Skeletal muscle cell (primary cell): ENCODE results near the gene OR5H1.
"Not testable (repeated sequence)": the region's sequence is repeated elsewhere in the genome, so short reads cannot be mapped to it uniquely, and the experiment has no call there.

Experiments used
- DNase-seq: peaks from one replicate; pipeline ENCODE4 v3.0.0-alpha.2; 2010; ENCODE audit warnings: low read depth
- H3K4me3 ChIP-seq: 2 replicates; pipeline ENCODE4 v1.5.1; 2011; ENCODE audit warnings: low read depth, mild to moderate bottlenecking, control low read depth, low read length, moderate library complexity

Gene OR5H1

GRCh38 chr3:98130421-98130820 lies at the start of gene OR5H1:
TSS of gene OR5H1 (plus strand) at chr3:98130721. CDS start at chr3:98132698, 1,977 bp downstream.
- DNase-seq = no peak
- no peak within 1 kb of the TSS for H3K4me3 ChIP-seq

- no peak for DNase-seq
- H3K4me3 ChIP-seq = no peak within 1 kb of the TSS
Measured at GRCh38 chr3:98086873-98087272, 43.6 kb upstream of the OR5H1 start, which contains the start of gene OR5AC2. TSS of gene OR5AC2 (plus strand) at chr3:98087173. CDS start at chr3:98087173, 0 bp downstream.

DNA sequence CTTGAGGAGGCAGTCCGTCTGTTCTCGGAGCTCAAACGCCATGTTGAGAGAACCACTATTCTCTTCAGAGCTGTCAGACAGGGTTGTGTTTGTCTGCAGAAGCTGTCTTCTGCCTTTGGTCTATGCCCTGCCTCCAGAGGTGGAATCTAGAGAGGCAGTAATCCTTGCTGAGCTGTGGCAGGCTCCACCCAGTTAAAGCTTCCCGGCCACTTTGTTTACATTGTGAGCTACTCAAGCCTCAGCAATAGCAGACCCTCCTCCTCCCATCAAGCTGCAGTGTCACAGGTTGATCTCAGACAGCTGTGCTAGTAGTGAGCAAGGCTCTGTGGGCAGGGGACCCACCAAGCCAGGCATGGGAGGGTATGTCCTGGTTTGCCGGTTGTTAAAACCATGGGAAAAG lies 34.6 kb upstream of the OR5H1 start:
- no peak for DNase-seq

DNA sequence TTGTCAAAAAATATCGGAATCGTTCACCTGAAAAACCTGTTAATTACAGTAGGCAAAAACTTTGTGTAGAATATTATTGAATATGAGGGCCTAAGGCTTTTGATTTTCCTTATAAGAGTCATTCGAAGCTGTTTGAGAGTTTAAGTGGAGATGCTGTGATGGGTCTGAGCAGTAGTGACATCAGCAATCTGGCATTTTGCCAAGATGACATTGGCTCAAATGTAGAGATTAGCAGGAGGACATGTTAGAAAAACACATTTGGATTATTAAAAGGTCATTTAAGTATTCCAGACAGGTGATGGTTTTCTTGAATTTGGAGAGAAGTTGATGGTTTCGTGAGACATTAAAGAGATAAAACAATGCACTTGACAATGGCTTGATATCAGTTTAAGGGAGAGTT lies 30.7 kb upstream of the OR5H1 start:
- no peak for DNase-seq

More for the DNA sequence above, 34.6 kb upstream of the OR5H1 start:
- no peak overlapping the region for H3K4me3 ChIP-seq

DNA sequence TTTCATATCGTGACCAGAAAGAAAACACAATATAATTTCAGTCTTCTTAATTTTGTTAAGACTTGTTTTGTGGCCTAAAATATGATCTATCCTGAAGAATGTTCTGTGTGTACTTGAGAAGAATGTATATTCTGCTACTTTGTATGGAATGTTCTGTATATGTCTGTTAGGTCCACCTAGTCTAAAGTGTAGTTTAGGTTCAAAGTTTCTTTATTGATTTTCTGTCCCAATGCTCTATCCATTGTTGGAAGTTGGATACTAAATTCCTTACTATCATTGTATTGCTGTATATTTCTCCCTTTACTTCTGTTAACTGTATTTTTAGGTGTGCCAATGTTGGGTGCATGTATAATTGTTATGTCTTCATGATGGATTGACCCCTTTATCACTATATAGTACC lies 22.4 kb upstream of the OR5H1 start:
- no peak overlapping the region for H3K4me3 ChIP-seq
- no peak for DNase-seq

More for the DNA sequence above, 30.7 kb upstream of the OR5H1 start:
- H3K4me3 ChIP-seq = no peak overlapping the region

- no peak overlapping the region for H3K4me3 ChIP-seq
- DNase-seq = no peak
Measured at GRCh38 chr3:98109807-98110549, 20.5 kb upstream of the OR5H1 start.

DNA sequence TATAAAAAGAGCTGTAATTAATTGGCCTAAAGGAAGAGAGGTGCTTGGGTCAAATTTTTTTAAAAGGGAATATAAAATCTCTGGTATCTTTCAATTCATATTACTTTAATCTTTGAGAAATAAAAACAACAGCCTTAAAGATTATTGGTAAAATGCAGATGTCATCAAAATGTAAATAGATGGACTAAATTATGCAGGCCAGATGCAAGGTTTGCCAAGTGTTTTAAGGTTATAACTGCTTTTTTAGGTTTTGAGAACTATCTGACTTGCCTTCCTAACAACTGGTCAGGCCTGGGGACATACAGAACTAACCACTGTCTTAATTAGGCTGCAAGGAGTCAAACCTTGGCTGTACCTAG lies 20.0 kb upstream of the OR5H1 start:
- no peak for DNase-seq
- no peak overlapping the region for H3K4me3 ChIP-seq

- DNase-seq = no peak
- no peak overlapping the region for H3K4me3 ChIP-seq
Measured at GRCh38 chr3:98114264-98114663, 16.3 kb upstream of the OR5H1 start.

DNA sequence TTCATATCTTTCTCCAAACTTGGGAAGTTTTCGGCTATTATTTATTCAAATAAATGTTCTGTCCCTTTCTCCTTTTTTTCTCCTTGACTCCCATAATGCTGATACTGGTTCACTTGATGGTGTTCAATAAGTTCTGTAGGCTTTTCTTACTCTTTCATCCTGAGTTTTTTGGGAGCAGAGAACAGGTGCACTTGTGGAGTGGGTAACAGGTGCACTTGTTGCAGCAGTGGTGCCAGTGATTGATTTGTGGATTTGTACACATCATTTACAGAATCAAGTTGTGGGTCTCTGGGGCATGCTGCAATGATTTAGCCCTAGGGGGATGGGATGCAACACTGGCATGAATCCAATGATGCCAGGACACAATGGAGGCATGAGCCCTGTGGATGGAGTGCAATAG lies 14.8 kb upstream of the OR5H1 start:
- DNase-seq = no peak

GRCh38 chr3:98136631-98137030 lies 6.1 kb downstream of the OR5H1 start:
- H3K4me3 ChIP-seq = no peak overlapping the region
- no peak for DNase-seq

More for the DNA sequence above, 14.8 kb upstream of the OR5H1 start:
- H3K4me3 ChIP-seq = no peak overlapping the region

DNA sequence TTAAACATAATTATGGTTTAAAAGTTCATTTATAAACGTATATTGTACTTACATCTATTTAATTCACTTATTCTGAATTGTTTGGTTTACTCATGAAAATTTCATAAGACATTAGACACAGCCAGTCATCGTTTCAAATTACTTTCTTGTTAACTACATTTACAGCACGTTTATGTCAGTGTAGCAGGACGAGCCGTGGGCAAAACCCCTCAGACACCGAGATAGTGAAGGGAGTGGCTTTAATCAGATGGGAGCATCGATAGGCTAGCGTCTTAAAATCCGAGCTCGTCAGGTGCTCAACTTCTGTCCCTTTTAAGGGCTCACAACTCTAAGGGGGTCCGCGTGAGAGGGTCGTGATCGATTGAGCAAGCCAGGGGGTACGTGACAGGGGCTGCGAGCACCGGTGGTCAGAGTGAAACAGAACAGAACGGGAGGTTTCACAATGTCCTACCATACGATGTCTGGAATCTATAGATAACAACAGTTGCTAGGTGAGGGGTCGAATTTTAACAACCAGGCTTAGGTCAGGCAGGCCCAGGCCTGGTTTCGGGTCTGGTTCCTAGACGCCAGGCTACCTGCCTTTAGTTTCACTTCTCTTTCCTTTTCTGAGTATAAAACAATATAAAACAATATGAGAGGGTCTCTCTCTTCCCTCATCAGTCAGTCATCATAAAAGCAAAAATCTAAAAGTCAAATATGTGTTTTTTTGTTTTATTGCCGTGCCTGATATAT lies 7.5 kb downstream of the OR5H1 start:
- not testable (repeated sequence) for H3K4me3 ChIP-seq, DNase-seq

DNA sequence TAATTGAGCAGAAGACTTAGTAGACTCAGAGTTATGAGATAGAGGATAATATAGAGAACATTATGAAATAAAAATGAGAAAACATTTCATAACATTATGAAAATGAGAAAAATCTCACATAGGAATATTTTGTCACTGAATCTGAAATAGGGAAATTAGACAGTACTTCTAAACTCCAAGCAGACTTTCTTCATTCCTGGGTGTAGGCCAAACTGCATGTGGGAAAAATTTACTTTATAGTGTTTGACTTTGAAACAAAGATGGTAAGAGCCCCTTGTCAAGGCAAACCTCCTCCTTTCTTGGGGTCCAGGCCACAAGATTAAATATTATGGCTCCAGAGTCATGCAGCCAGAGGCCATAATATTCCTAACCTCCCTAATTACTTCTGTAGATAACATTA lies 10.0 kb downstream of the OR5H1 start:
- DNase-seq = no peak
- no peak overlapping the region for H3K4me3 ChIP-seq

DNA sequence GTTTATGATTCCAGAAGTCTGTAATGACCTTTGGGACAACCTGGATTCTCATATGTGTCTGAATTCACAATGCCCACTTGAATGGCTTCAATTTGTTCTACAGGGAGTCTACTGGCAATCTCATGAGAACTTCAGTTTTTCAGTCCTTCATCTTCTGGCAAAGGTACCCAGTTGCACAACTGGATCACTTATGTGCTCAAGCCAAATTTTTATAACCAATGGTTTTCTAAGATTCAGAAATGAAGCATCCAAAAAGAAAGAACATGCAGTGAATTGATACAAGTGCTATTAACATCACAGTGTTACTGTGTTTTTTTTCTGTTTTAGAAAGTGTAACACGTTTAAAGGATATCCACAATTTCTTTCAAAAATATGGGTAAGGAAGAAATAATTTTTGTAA lies 16.7 kb downstream of the OR5H1 start, which contains the start of gene OR5H14:
Gene OR5H14, plus strand, starts transcription at position 301 of the 400 bp plus-strand sequence. CDS start 1,907 bp downstream, outside the sequence.
- no peak for DNase-seq
- no peak within 1 kb of the TSS for H3K4me3 ChIP-seq

- DNase-seq = no peak
- no peak overlapping the region for H3K4me3 ChIP-seq
Measured at GRCh38 chr3:98148751-98149150, 18.2 kb downstream of the OR5H1 start.

- not testable (repeated sequence) for DNase-seq, H3K4me3 ChIP-seq
Measured at GRCh38 chr3:98149456-98149855, 18.9 kb downstream of the OR5H1 start.

GRCh38 chr3:98151241-98151640 lies 20.7 kb downstream of the OR5H1 start:
- no peak for DNase-seq
- H3K4me3 ChIP-seq = no peak overlapping the region

DNA sequence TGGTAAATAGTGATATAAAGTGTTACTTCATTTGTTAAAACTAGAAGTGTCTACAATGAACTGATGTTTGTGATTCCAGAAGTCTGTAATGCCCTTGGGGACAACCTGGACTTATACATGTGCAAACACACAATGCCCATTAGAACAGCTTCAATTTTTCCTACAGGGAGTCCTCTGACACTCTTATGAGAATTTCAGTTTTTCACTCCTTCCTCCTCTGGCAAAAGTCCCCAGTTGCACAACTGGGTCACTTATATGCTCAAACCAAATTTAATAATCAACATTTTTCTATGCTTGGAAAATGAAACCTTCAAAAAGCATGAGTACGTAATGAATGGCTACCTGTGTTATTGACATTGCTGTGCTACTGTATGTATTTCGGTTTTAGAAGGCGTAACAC lies 35.9 kb downstream of the OR5H1 start, which contains the start of gene OR5H15:
Gene OR5H15, plus strand, starts transcription at position 301 of the 400 bp plus-strand sequence. CDS start 2,004 bp downstream, outside the sequence.
- DNase-seq = no peak

GRCh38 chr3:98171071-98171470 lies 40.5 kb downstream of the OR5H1 start:
- DNase-seq = no peak

More for the DNA sequence above, 35.9 kb downstream of the OR5H1 start, which contains the start of gene OR5H15:
- H3K4me3 ChIP-seq = no peak within 1 kb of the TSS

GRCh38 chr3:98172621-98173020 lies 42.1 kb downstream of the OR5H1 start:
- no peak for DNase-seq
- H3K4me3 ChIP-seq = no peak overlapping the region

More at GRCh38 chr3:98171071-98171470, 40.5 kb downstream of the OR5H1 start:
- H3K4me3 ChIP-seq = no peak overlapping the region

- H3K4me3 ChIP-seq = no peak overlapping the region
- DNase-seq = no peak
Measured at GRCh38 chr3:98180319-98180890, 49.9 kb downstream of the OR5H1 start.
